GM12865 (cell line): ENCODE results near the gene B4GAT1.

Experiments used
- DNase-seq: peaks from one replicate; pipeline ENCODE4 v3.0.0; 2010; ENCODE audit warnings: low read depth
- H3K4me3 ChIP-seq: 2 replicates; pipeline ENCODE4 v1.5.1; 2011; ENCODE audit warnings: mild to moderate bottlenecking, low read depth, low read length, control low read depth
- TF ChIP-seq, protein P1 (sequence below): IDR thresholded peaks from 2 replicates; pipeline ENCODE4 v1.5.1; 2011; ENCODE audit warnings: low read length, control low read depth, low read depth, inconsistent platforms; ENCODE audit not compliant: insufficient read depth; ENCODE audit errors: missing control alignments

The B4GAT1 gene

DNA sequence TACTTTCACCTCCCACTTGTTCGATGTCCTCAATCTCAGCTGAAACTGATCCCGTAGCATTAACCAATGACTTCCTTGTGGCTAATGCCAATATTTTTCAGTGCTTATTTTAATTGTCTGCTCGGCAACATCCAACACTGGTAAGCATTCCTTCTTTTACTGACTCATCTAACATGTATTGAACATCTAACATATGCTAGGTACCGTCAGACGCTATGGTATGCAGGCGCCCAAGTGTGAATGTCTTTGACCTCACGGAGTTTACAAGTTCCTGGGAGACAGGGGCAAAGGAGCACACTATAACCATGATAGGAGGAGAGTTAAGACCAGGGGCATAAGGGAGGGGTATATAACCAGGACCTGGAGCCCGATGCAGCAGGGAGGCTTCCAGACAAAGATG is 4.3 kb downstream of the B4GAT1 start:
- no peak for DNase-seq
- H3K4me3 ChIP-seq = no peak overlapping the region
- TF ChIP-seq, protein P1, sequence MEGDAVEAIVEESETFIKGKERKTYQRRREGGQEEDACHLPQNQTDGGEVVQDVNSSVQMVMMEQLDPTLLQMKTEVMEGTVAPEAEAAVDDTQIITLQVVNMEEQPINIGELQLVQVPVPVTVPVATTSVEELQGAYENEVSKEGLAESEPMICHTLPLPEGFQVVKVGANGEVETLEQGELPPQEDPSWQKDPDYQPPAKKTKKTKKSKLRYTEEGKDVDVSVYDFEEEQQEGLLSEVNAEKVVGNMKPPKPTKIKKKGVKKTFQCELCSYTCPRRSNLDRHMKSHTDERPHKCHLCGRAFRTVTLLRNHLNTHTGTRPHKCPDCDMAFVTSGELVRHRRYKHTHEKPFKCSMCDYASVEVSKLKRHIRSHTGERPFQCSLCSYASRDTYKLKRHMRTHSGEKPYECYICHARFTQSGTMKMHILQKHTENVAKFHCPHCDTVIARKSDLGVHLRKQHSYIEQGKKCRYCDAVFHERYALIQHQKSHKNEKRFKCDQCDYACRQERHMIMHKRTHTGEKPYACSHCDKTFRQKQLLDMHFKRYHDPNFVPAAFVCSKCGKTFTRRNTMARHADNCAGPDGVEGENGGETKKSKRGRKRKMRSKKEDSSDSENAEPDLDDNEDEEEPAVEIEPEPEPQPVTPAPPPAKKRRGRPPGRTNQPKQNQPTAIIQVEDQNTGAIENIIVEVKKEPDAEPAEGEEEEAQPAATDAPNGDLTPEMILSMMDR = no peak

DNA sequence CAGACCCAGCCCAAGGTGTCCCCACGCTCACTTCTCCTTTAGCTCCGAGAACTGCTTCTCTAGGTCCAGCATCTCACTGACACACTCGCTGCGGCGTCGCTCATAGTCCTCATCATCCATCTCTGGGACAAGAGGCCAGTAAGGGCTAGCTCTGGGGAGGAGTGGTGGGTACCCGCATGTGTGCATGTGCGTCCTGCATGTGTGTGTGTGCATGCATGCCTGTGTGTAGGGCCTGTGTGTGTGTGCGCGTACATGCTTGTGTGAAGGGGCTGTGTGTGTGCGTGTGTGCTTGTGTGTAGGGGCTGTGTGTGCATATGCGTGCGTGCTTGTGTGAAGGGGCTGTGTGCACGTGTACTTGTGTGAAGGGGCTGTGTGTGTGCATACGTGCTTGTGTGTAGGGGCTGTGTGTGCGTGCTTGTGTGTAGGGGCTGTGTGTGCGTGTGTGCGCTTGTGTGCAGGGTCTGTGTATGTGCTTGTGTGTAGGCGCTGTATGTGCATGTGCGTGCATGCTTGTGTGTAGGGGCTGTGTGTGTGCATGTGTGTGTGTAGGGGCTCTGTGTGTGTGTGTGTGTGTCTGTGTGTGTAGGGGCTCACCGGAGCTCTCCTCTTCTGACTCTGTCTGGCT is 5.8 kb downstream of the B4GAT1 start:
- TF ChIP-seq, protein P1 = no peak
- H3K4me3 ChIP-seq = no peak overlapping the region
- no peak for DNase-seq

DNA sequence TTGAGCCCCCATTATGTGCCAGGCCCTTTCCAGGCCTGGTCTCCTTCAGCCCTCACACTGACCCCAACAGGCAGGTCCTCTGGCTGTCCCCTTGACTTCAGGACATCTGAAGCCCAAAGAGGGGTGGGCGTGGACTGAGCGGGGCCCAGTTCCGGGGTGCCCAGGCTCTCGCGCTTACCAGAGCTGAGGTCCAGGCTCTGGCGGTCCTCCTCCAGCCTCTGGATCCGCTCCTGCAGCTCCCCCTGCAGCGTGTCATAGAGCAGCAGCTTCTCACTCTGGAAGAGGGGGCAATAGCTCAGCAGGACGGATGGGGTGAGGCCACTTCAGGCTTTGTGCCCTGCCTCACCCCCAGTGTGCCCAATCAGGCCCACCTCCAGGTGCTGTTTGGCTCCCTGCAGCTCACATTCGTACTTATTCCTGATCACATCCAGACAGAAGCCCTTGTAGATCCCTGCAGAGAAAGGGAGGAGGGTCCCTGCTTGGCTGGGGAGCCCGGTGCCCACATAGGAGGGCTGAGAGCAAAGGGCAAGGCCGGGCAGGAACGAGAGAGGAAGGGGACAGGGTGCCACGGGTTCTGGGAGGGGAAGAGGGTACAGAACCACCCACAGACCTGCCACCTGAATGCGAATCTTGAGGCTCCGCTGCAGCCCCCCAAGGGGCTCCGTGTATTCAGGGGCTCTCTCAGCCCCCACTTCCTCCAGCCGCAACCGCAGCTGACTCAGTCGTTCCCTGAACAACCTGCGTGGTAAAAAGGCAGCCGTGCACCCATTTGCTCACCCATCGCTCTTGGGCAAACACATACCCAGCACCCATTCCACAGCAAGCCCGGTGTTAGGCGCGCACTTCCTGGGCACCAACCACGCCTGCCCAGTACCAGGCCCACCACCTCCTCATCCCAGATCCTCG is 6.6 kb downstream of the B4GAT1 start:
- H3K4me3 ChIP-seq = no peak overlapping the region
- TF ChIP-seq, protein P1 = no peak
- no peak for DNase-seq

DNA sequence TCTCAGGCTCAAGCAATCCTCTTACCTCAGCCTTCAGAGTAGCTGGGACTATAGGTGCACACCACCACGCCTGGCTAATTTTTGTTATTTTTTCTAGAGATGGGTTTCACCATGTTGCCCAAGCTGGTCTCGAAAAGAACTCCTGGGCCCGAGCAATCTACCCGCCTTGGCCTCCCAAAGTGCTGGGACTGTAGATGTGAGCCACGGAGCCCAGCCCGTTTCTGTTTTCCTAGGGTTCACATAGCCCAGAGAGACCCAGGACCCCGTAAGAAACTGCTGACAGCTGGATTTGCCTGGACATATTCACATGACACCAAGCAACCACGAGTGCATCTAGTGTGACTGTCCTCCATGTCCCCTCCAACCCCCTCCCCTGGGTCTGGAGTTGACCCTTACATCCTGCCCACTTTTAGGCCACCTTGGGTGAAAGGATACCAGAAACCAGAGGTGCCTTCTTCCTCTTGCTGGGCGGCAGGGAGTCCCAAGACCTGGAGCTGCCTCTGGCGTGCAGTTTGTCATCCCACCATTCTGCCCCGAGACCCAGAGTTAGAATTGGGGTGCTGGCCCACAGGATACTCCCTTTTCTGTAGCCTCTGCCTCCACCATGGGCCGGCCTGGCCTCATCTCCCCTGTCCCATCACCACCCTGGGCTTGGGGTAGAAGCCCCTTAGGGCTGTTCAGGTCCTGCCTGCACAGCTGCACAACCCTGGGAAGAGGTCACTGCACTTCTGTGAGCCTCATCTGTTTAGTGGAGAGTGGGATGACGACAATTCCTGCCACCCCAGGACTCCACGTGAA is 7.5 kb downstream of the B4GAT1 start:
- no peak for DNase-seq
- TF ChIP-seq, protein P1 = no peak
- no peak overlapping the region for H3K4me3 ChIP-seq

DNA sequence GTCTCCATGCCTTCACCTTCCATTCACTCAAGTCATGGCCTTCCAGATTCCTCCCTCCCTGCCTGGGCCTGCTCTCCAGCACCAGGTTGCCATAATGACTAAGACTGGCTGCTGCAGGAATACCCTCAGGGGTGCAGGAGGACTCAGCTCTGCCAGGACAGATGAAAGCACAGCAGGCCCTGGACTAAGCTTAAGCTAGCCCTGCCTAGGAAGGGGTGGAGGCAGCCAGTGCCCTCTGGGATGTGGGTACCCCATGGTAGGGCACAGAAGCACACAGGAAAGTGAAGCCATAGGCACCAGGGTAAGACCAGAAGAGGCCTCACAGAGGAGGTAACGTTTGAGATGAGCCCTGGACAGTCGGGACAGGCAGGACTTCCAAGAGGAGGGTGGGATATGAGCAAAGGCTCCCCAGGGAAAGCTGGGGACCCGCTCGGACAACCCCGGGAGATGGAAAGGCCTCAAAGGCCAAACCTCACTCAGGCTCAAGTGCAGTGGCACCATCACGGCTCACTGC is 8.2 kb downstream of the B4GAT1 start:
- TF ChIP-seq, protein P1 = no peak
- no peak overlapping the region for H3K4me3 ChIP-seq
- DNase-seq = no peak

DNA sequence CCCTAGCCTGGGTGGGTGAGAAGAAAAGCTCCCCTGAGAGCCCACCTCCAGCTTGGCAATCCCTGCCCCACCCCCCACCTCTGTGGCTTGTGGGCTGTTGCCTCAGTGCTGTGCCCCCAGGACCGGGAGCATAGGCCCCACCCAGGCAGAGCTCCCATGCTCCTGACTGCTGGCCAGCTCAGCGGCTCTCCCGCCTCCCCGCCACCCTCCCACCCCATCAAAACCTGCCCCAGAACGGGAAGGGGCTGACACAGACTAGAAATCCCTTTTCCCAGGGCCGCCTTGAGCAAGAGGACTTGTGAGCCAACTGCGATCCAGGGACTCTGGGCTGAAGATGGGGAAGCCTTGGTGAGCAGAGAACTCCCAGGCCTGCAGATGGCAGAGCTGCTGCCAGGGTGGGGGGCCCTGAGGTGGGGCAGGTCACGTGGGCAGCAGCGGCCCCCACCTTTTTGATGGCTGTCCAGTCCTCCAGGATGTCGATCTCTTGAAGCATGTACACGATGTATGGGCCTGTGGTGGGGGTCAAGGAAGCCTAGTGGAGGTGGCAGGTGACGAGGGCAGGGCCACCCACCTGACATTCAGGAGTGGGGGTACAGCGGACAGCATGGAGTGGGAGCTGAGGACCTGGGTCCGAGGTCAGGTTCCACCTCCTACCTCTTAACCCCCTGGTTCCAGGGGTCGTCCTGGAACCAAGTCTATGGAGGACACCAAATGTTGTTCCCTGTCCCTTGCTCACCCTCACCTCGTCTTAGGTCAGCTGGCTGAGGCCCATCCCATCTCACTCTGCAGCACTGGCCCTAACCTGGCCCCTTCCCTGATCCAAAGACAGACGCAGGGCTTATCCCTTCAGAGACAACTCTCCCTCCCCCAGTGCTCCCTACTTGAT is 8.9 kb downstream of the B4GAT1 start:
- no peak overlapping the region for H3K4me3 ChIP-seq
- DNase-seq = no peak
- TF ChIP-seq, protein P1 = no peak
